ENCODE data around the gene NAA15.

Gene NAA15

GRCh38 chr4:139274790-139275189 lies 26.5 kb upstream of the NAA15 start:
- no peak overlapping the region for H3K4me3 ChIP-seq
- no peak overlapping the region for H3K27ac ChIP-seq
- no peak overlapping the region for H3K4me2 ChIP-seq
- TF ChIP-seq Cebpa-rat (IDR thresholded peaks at IDR 0.05) = no peak
- H3K9me3 ChIP-seq = peaks cover 12% of the 10 kb centered on the region
- H3K9ac ChIP-seq = no peak overlapping the region
- H4K20me1 ChIP-seq = no peaks in the 10 kb centered on the region
- H3K36me3 ChIP-seq = no peaks in the 10 kb centered on the region
- H3K4me1 ChIP-seq = no peaks in the 10 kb centered on the region
- no peaks in the 10 kb centered on the region for H3K27me3 ChIP-seq

DNA sequence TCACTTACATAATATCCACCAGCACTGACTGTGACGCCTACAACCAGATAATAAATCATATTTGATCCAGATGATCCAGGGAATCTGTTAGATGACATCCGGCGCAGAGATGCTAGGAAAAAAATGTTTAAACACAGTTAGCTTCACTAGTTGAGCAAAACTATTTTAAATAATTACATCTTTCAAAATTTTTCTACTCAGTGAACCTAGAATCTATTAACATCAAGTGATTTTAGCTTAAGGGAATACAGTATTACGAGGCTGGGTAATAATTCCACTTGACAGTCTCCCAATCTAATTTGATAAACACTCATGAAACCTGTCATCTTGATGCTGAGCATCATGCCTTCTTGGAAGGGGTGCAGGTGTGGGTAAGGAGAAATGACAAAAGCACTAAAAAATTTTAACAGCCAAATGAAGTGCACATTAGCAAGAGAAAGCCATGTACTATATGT lies 26.0 kb upstream of the NAA15 start:
- no peak overlapping the region for H3K4me3 ChIP-seq
- no peak overlapping the region for H3K9ac ChIP-seq
- no peak overlapping the region for H3K4me2 ChIP-seq
- no peaks in the 10 kb centered on the region for H3K27me3 ChIP-seq
- no peaks in the 10 kb centered on the region for H3K36me3 ChIP-seq
- no peaks in the 10 kb centered on the region for H3K4me1 ChIP-seq
- peaks cover 16% of the 10 kb centered on the region for H3K9me3 ChIP-seq
- H3K27ac ChIP-seq = no peak overlapping the region
- no peaks in the 10 kb centered on the region for H4K20me1 ChIP-seq
- TF ChIP-seq Cebpa-rat (IDR thresholded peaks at IDR 0.05) = no peak

- Histone ChIP-seq H3K4me2 (no peak overlapping the region), H4K20me1 (no peaks in the 10 kb centered on the region), H3K9me3 (peaks cover 16% of the 10 kb centered on the region), H3K9ac (no peak overlapping the region), H3K27me3 (no peaks in the 10 kb centered on the region), H3K27ac (no peak overlapping the region), H3K36me3 (no peaks in the 10 kb centered on the region), H3K4me3 (no peak overlapping the region), H3K4me1 (peaks cover 3% of the 10 kb centered on the region; the same call in 1 of the 2 replicates)
- TF ChIP-seq Cebpa-rat (IDR thresholded peaks at IDR 0.05) = no peak
These were observed 22.8 kb upstream of the NAA15 start for GRCh38 chr4:139278485-139278884.

DNA sequence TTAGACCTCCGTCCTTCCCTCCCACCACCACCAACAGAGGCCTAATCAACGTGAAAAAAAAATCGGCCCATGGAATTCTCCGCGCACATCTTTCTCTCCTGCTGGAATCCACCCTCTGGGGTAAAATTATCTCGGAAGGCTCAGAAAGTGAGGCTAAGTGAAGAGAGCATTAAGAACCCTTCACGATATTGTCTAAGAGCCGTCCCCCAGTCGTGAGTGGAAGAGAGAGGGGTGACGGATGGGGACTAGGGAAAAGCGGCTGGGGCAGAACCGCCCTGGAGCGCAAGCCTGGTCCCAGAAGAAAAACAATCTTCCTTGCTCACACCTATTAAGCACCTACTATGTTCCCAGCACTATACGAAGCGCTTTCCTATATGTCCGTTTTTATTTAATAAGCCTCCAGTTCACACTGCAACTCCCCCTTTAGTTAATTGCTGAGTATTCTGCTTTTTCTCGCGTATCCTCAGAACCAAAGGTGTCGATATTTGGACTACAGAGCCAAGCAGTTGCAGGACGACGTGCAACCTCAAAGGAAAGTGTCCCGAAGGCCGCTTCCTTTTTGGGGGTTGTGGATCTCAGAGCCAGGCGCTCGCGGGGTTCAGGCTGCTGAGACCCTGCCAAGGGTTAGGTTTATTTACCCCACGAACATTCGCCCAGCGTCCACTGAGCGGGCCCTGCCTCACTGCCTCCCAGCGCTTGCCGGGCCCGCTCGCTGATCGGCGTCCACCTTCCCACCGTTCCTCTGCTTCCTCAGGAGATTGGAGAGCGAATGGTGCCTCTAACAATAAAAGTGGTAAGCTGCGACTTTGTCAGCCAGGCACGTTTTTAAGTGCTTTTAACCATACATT lies 22.2 kb upstream of the NAA15 start:
- Histone ChIP-seq H3K4me1 (peaks cover 6% of the 10 kb centered on the region; the same call in 1 of the 2 replicates), H3K9me3 (peaks cover 16% of the 10 kb centered on the region), H3K9ac (no peak overlapping the region), H3K4me3 (no peak overlapping the region), H3K27me3 (no peaks in the 10 kb centered on the region), H4K20me1 (no peaks in the 10 kb centered on the region), H3K27ac (no peak overlapping the region), H3K4me2 (no peak overlapping the region), H3K36me3 (no peaks in the 10 kb centered on the region)
- no peak for TF ChIP-seq Cebpa-rat (IDR thresholded peaks at IDR 0.05)

GRCh38 chr4:139279760-139280620 lies 21.3 kb upstream of the NAA15 start, which contains the start of gene MGARP:
MGARP (minus strand) TSS chr4:139280225; CDS start chr4:139280158, 67 bp downstream.
- no peak within 1 kb of the TSS for H3K4me3 ChIP-seq
- H3K4me2 ChIP-seq = no peak within 1 kb of the TSS
- H4K20me1 ChIP-seq = no peaks in the 10 kb centered on the region
- H3K4me1 ChIP-seq = peaks cover 6% of the 10 kb centered on the region; the same call in 1 of the 2 replicates
- no peak for TF ChIP-seq Cebpa-rat (IDR thresholded peaks at IDR 0.05)
- H3K9ac ChIP-seq = no peak within 1 kb of the TSS
- H3K27ac ChIP-seq = no peak within 1 kb of the TSS
- H3K9me3 ChIP-seq = peaks cover 24% of the 10 kb centered on the region
- H3K36me3 ChIP-seq = peaks cover 7% of the 10 kb centered on the region; the same call in 1 of the 2 replicates
- H3K27me3 ChIP-seq = no peaks in the 10 kb centered on the region

DNA sequence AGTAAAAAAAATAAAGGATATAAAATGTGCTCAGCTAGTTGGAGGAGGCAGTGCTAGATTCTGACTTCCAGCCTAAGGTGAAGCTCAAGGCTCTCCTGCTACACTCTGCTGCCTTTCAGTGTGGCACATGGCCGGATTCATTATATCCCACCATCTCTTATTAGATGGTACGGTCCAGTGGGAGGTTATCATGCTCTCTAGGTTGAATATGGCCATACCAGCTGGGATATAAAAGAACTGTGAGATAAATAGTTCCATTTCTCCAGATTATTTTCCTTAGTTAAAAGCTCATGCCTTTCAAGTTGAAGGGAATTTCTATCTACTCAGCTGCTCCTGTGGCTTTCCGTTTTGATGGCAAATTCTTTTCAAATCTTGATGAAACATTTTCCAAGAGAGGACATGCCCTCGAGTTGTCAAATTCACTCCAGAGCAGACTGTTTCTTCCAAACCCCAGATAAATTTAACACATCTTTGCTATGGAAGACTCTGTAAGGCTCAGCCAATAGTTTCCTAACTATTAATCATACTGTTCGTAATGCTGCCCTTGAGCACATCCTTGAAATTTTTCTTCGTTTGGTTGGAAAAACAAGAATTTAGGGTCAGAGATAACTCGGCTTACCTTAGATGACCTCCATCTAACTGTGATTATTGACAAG lies 19.1 kb upstream of the NAA15 start:
- TF ChIP-seq Cebpa-rat (IDR thresholded peaks at IDR 0.05) = no peak
- H3K36me3 ChIP-seq = peaks cover 7% of the 10 kb centered on the region; the same call in 1 of the 2 replicates
- H3K4me3 ChIP-seq = no peak overlapping the region

GRCh38 chr4:139282721-139283075 lies 18.6 kb upstream of the NAA15 start:
- peaks cover 7% of the 10 kb centered on the region; the same call in 1 of the 2 replicates for H3K36me3 ChIP-seq
- H3K4me1 ChIP-seq = peaks cover 6% of the 10 kb centered on the region; the same call in 1 of the 2 replicates
- no peaks in the 10 kb centered on the region for H4K20me1 ChIP-seq
- no peak overlapping the region for H3K4me3 ChIP-seq
- no peak for TF ChIP-seq Cebpa-rat (IDR thresholded peaks at IDR 0.05)
- no peak overlapping the region for H3K4me2 ChIP-seq
- no peaks in the 10 kb centered on the region for H3K27me3 ChIP-seq
- peaks cover 26% of the 10 kb centered on the region for H3K9me3 ChIP-seq
- H3K9ac ChIP-seq = no peak overlapping the region
- no peak overlapping the region for H3K27ac ChIP-seq

More for the DNA sequence above, 19.1 kb upstream of the NAA15 start:
- H4K20me1 ChIP-seq = no peaks in the 10 kb centered on the region
- H3K4me1 ChIP-seq = peaks cover 6% of the 10 kb centered on the region; the same call in 1 of the 2 replicates
- no peaks in the 10 kb centered on the region for H3K27me3 ChIP-seq
- H3K27ac ChIP-seq = no peak overlapping the region
- H3K9me3 ChIP-seq = peaks cover 26% of the 10 kb centered on the region
- no peak overlapping the region for H3K4me2 ChIP-seq
- no peak overlapping the region for H3K9ac ChIP-seq

- no peak for TF ChIP-seq Cebpa-rat (IDR thresholded peaks at IDR 0.05)
- no peak overlapping the region for H3K9ac ChIP-seq
These were observed 15.1 kb upstream of the NAA15 start for GRCh38 chr4:139286186-139286698.

More at GRCh38 chr4:139286186-139286698, 15.1 kb upstream of the NAA15 start:
- no peak overlapping the region for H3K4me3 ChIP-seq
- H3K27me3 ChIP-seq = no peaks in the 10 kb centered on the region
- H3K27ac ChIP-seq = no peak overlapping the region
- no peak overlapping the region for H3K4me2 ChIP-seq
- H3K4me1 ChIP-seq = peaks cover 6% of the 10 kb centered on the region; the same call in 1 of the 2 replicates
- H3K9me3 ChIP-seq = peaks cover 10% of the 10 kb centered on the region
- no peaks in the 10 kb centered on the region for H4K20me1 ChIP-seq
- peaks cover 39% of the 10 kb centered on the region for H3K36me3 ChIP-seq
